H9 (cell line): ENCODE results near the gene VEZT. TPM values are rescaled to one million over a fixed set of nuclear protein-coding genes. Genes with fewer than 3 reads are reported as not detected.

Experiments used
- DNase-seq: peaks from one replicate; pipeline ENCODE4 v3.0.0-alpha.2; 2017
- H2AFZ ChIP-seq: one replicate; pipeline ENCODE4 v1.6.1; 2013; ENCODE audit warnings: mild to moderate bottlenecking, low read length, control low read depth, moderate library complexity
- H2AK5ac ChIP-seq: 2 replicates; pipeline ENCODE4 v1.6.1; 2013; ENCODE audit warnings: low read length, control low read depth, mixed read lengths; ENCODE audit not compliant: insufficient read length
- H2BK120ac ChIP-seq: one replicate; pipeline ENCODE4 v1.6.1; 2013; ENCODE audit warnings: low read depth, mild to moderate bottlenecking, low read length, control low read depth, inconsistent platforms; ENCODE audit not compliant: poor library complexity, severe bottlenecking
- H2BK12ac ChIP-seq: 2 replicates; pipeline ENCODE4 v1.6.1; 2013; ENCODE audit warnings: low read length, control low read depth, mixed read lengths, low read depth; ENCODE audit not compliant: insufficient read length
- H2BK15ac ChIP-seq: 2 replicates; pipeline ENCODE4 v1.6.1; 2013; ENCODE audit warnings: low read depth, low read length, control low read depth
- H2BK20ac ChIP-seq: one replicate; pipeline ENCODE4 v1.6.1; 2013; ENCODE audit warnings: low read depth, mild to moderate bottlenecking, low read length, control low read depth, inconsistent platforms; ENCODE audit not compliant: poor library complexity, severe bottlenecking
- H2BK5ac ChIP-seq: 2 replicates; pipeline ENCODE4 v1.6.1; 2013; ENCODE audit warnings: low read length, control low read depth, mixed read lengths; ENCODE audit not compliant: insufficient read length
- H3K14ac ChIP-seq: 2 replicates; pipeline ENCODE4 v1.6.1; 2013; ENCODE audit warnings: low read length, control low read depth; ENCODE audit not compliant: insufficient read depth
- H3K18ac ChIP-seq: 2 replicates; pipeline ENCODE4 v1.6.1; 2013; ENCODE audit warnings: low read depth, mild to moderate bottlenecking, mixed read lengths, low read length, control low read depth; ENCODE audit not compliant: insufficient read length
- H3K23ac ChIP-seq: 2 replicates; pipeline ENCODE4 v1.6.1; 2013; ENCODE audit warnings: low read length, control low read depth, mixed read lengths, low read depth; ENCODE audit not compliant: insufficient read length
- H3K23me2 ChIP-seq: 2 replicates; pipeline ENCODE4 v1.6.1; 2013; ENCODE audit warnings: low read depth, mild to moderate bottlenecking, mixed read lengths, low read length, control low read depth; ENCODE audit not compliant: insufficient read length, poor library complexity, severe bottlenecking
- H3K27ac ChIP-seq: 2 replicates; pipeline ENCODE4 v1.5.1; 2013; ENCODE audit warnings: low read length, control low read depth, mixed read lengths, low read depth; ENCODE audit not compliant: insufficient read length
- H3K27me3 ChIP-seq: 2 replicates; pipeline ENCODE4 v1.6.1; 2013; ENCODE audit warnings: low read length, control low read depth, inconsistent platforms; ENCODE audit not compliant: insufficient read depth
- H3K4ac ChIP-seq: 2 replicates; pipeline ENCODE4 v1.6.1; 2013; ENCODE audit warnings: low read depth, mild to moderate bottlenecking, control low read depth, inconsistent platforms, low read length, moderate library complexity
- H3K4me1 ChIP-seq: 2 replicates; pipeline ENCODE4 v1.6.1; 2013; ENCODE audit warnings: low read length, control low read depth, inconsistent platforms; ENCODE audit not compliant: insufficient read depth
- H3K4me2 ChIP-seq: 2 replicates; pipeline ENCODE4 v1.6.1; 2013; ENCODE audit warnings: low read length, control low read depth, mixed read lengths; ENCODE audit not compliant: insufficient read length, insufficient read depth
- H3K56ac ChIP-seq: 2 replicates; pipeline ENCODE4 v1.6.1; 2013; ENCODE audit warnings: low read depth, mild to moderate bottlenecking, mixed read lengths, low read length, control low read depth; ENCODE audit not compliant: insufficient read length
- H3K79me1 ChIP-seq: 2 replicates; pipeline ENCODE4 v1.6.1; 2013; ENCODE audit warnings: low read depth, mild to moderate bottlenecking, moderate library complexity, low read length, control low read depth, inconsistent platforms; ENCODE audit not compliant: insufficient read depth, poor library complexity, severe bottlenecking
- H3K79me2 ChIP-seq: 2 replicates; pipeline ENCODE4 v1.6.1; 2013; ENCODE audit warnings: low read length, control low read depth, inconsistent platforms; ENCODE audit not compliant: insufficient read depth
- H3K9ac ChIP-seq: 2 replicates; pipeline ENCODE4 v1.6.1; 2013; ENCODE audit warnings: low read length, control low read depth, mixed read lengths; ENCODE audit not compliant: insufficient read length; ENCODE audit errors: extremely low read depth
- H3K9me3 ChIP-seq: one replicate; pipeline ENCODE4 v1.6.1; 2013; ENCODE audit warnings: low read depth, low read length, inconsistent platforms; ENCODE audit not compliant: control insufficient read depth
- H3T11ph ChIP-seq: one replicate; pipeline ENCODE4 v1.6.1; 2013; ENCODE audit warnings: mild to moderate bottlenecking, low read length, control low read depth, inconsistent platforms
- H4K20me1 ChIP-seq: one replicate; pipeline ENCODE4 v1.6.1; 2013; ENCODE audit not compliant: control insufficient read depth, insufficient read length, insufficient read depth
- H4K5ac ChIP-seq: 2 replicates; pipeline ENCODE4 v1.6.1; 2013; ENCODE audit warnings: low read depth, mild to moderate bottlenecking, mixed read lengths, low read length, control low read depth; ENCODE audit not compliant: insufficient read length
- H4K8ac ChIP-seq: replicated peaks from 2 replicates; pipeline ENCODE4 v1.6.1; 2013; ENCODE audit warnings: low read length, control low read depth, mixed read lengths, low read depth; ENCODE audit not compliant: insufficient read length
- H4K91ac ChIP-seq: 2 replicates; pipeline ENCODE4 v1.6.1; 2013; ENCODE audit warnings: low read depth, mild to moderate bottlenecking, moderate library complexity, mixed read lengths, low read length, control low read depth; ENCODE audit not compliant: insufficient read length
- H3K27ac Mint-ChIP-seq, 3 experiments: 2 replicates in 2 of 3; 3 replicates in 1 of 3; pipeline ENCODE4 v1.8.0; 2020 to 2021; ENCODE audit warnings: mixed read lengths in 3 of 3, mild to moderate bottlenecking in 1 of 3, moderate library complexity in 1 of 3
- H3K27me3 Mint-ChIP-seq: 2 replicates; pipeline ENCODE4 v1.8.0; 2021; ENCODE audit warnings: low read depth, mild to moderate bottlenecking, moderate library complexity, mixed read lengths
- H3K36me3 Mint-ChIP-seq, 3 experiments: 2 replicates in 2 of 3; 3 replicates in 1 of 3; pipeline ENCODE4 v1.8.0; 2020 to 2021; ENCODE audit warnings: low read depth in 3 of 3, mixed read lengths in 3 of 3; ENCODE audit not compliant: insufficient read depth in 1 of 3
- H3K4me1 Mint-ChIP-seq, 2 experiments: 2 replicates each; pipeline ENCODE4 v1.8.0; 2020; ENCODE audit warnings: mixed read lengths in 2 of 2
- H3K4me3 Mint-ChIP-seq, 2 experiments: 2 replicates in 1 of 2; 3 replicates in 1 of 2; pipeline ENCODE4 v1.8.0; 2020 to 2021; ENCODE audit warnings: mild to moderate bottlenecking in 2 of 2, mixed read lengths in 2 of 2, moderate library complexity in 1 of 2
- H3K9me3 Mint-ChIP-seq, 2 experiments: 2 replicates in 1 of 2; 3 replicates in 1 of 2; pipeline ENCODE4 v1.8.0; 2020; ENCODE audit warnings: mild to moderate bottlenecking in 2 of 2, mixed read lengths in 2 of 2, moderate library complexity in 1 of 2
- CTCF ChIP-seq: fragments of 200-600 bp; sonication (generic); conservative IDR thresholded peaks from 3 replicates; pipeline ENCODE4 v1.8.0; 2021; ENCODE audit warnings: antibody characterized with exemption, mild to moderate bottlenecking
- WGBS: extraction: QIAGEN DNeasy Blood & Tissue Kit; methylation state at CpG from one replicate; pipeline ENCODE4 v1.1.7; 2013; ENCODE audit warnings: missing lambda C conversion rate, low lambda C conversion rate, mixed read lengths; ENCODE audit not compliant: insufficient read length; ENCODE audit errors: extremely low coverage; 5-methylcytosine and 5-hydroxymethylcytosine counted together
- total RNA-seq: library from RNA; stranded (reverse); gene quantifications from 2 replicates; pipeline ENCODE4 v1.2.1, GENCODE V29; 2021

Gene VEZT
- total RNA-seq, 1 experiment from 2014 or later, result 69.8 TPM

- Histone ChIP-seq H3K18ac (no peak overlapping the region), H3K9me3 (no peaks in the 10 kb centered on the region), H2BK12ac (no peak overlapping the region), H2AFZ (no peak overlapping the region), H3K9ac (no peak overlapping the region), H3K4me2 (no peak overlapping the region), H2BK20ac (no peak overlapping the region), H4K91ac (no peak overlapping the region), H2BK15ac (no peak overlapping the region), H3K4me1 (no peaks in the 10 kb centered on the region), H3K14ac (no peak overlapping the region), H4K5ac (no peak overlapping the region), H3K23ac (no peak overlapping the region), H4K20me1 (no peaks in the 10 kb centered on the region), H4K8ac (no peak overlapping the region), H2BK120ac (no peak overlapping the region), H2AK5ac (no peak overlapping the region), H3K27me3 (no peaks in the 10 kb centered on the region), H3K23me2 (no peaks in the 10 kb centered on the region), H3K4ac (no peak overlapping the region), H3T11ph (no peak overlapping the region), H3K79me1 (no peaks in the 10 kb centered on the region), H3K56ac (no peak overlapping the region), H2BK5ac (no peak overlapping the region), H3K79me2 (no peaks in the 10 kb centered on the region; the same call in 1 of the 2 replicates), H3K27ac (no peak overlapping the region)
- peaks cover 17 to 23% of the 10 kb centered on the region in 2 experiments for H3K4me1 Mint-ChIP-seq
- no CpG with 5 or more reads among the region's 1 CpG for WGBS
- H3K27ac Mint-ChIP-seq, result 0 out of 7 replicates have a peak overlapping the region, but pooled peaks of 1 of the 3 experiments have one; percentile 44
- no peak for TF ChIP-seq CTCF
- peaks cover 5 to 26% (median 25%) of the 10 kb centered on the region in 3 experiments; a peak in 6 of 7 replicates for H3K36me3 Mint-ChIP-seq
- no peak overlapping the region for H3K4me3 Mint-ChIP-seq
- no peaks in the 10 kb centered on the region for H3K9me3 Mint-ChIP-seq
- no peak for DNase-seq
- H3K27me3 Mint-ChIP-seq, result no peaks in the 10 kb centered on the region
Measured at GRCh38 chr12:95248095-95248494, 30.5 kb downstream of the VEZT start.
